GM12873 (cell line): ENCODE measurements around the gene KIF11.

Source experiments
- TF ChIP-seq, protein P1 (sequence below): IDR thresholded peaks from 2 replicates; pipeline ENCODE4 v1.5.1; 2012; ENCODE audit warnings: low read depth, mild to moderate bottlenecking, moderate library complexity, low read length, control low read depth; ENCODE audit not compliant: insufficient read depth; ENCODE audit errors: missing control alignments

Gene KIF11

DNA sequence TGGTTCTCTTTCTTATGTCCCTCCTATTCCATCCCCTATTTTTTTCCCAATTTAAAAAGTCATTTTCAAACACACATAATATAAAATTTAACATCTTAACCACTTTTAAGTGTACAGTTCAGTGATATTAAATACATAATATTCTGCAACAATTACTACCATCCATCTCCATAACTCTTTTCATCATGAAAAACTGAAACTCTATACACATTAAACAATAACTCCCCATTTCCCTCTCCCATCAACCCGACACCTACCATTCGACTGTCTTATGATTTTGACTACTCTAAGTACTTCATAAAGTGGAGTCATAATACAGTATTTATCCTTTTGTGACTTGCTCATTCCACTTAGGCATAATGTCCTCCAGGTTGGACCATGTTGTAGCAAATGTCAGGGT is 2.6 kb downstream of the KIF11 start:
- TF ChIP-seq, protein P1, sequence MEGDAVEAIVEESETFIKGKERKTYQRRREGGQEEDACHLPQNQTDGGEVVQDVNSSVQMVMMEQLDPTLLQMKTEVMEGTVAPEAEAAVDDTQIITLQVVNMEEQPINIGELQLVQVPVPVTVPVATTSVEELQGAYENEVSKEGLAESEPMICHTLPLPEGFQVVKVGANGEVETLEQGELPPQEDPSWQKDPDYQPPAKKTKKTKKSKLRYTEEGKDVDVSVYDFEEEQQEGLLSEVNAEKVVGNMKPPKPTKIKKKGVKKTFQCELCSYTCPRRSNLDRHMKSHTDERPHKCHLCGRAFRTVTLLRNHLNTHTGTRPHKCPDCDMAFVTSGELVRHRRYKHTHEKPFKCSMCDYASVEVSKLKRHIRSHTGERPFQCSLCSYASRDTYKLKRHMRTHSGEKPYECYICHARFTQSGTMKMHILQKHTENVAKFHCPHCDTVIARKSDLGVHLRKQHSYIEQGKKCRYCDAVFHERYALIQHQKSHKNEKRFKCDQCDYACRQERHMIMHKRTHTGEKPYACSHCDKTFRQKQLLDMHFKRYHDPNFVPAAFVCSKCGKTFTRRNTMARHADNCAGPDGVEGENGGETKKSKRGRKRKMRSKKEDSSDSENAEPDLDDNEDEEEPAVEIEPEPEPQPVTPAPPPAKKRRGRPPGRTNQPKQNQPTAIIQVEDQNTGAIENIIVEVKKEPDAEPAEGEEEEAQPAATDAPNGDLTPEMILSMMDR: no peak

DNA sequence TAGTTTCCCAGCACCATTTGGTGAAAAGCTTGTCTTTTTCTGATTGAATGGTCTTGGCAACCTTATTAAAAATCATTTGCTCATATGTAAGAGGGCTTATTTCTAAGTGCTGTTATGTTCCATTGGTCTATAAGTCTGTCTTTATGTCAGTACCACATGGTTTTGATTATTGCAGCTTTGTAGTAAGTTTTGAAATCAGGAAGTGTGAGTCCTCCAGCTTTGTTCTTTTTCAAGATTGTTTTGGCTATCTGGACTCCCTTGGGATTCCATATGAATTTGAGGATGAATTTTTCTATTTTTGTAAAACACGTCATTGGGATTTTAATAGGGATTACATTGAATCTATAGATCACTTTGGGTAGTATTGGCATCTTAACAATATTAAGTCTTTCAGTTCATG is 5.4 kb downstream of the KIF11 start:
- TF ChIP-seq, protein P1: no peak

DNA sequence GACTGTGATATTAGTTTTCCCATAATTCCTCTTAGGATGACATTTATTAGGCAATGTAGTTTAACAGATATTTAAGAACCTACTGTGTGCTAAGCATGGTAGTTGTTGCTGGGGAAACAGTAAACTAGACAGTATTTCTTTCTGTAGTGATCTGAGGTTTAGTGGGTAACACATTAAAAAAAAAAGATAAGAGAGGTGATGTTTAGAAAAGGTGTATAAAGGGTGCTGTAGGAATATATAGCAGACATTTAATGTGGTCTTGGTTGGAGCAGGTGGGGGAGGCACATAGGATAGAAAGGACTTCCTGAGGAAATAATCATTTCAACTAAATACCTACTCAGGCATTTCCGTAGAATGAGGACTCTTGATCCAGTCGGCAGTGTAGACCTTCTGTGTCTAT is 11.9 kb downstream of the KIF11 start:
- TF ChIP-seq, protein P1: no peak

DNA sequence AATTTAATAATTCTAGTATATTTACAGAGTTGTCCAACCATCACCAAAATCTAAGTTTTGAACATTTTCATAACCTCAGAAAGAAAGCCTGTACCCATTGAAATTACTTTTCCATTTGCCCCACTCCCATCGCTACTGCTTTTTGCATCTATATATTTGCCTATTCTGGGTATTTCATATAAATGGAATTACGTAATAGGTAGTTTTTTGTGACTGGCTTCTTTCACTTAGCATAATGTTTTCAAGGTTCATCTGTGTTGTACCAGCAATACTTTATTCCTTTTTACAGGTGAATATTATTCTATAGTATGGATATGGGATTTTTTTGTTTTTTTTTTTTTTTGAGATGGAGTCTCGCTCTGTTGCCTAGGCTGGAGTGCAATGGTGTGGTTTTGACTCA is 22.6 kb downstream of the KIF11 start:
- TF ChIP-seq, protein P1: no peak

DNA sequence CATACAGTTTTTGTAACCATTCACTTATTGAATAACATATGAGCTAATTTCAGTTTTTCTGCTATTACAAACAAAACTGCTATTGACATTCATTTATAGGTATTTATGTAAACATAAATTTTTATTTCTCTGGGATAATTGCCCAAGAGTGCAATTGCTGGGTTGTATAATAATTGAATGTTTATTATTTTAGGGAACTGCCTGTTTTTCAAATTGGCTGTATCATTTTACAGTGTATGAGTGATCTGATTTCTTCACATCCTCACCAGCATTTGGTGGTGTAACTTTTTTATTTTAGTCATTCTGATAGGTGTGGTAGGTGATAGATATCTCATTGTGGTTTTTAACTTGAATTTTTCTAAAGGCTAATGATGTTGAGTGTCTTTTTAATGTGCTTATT is 26.4 kb downstream of the KIF11 start:
- TF ChIP-seq, protein P1: no peak

DNA sequence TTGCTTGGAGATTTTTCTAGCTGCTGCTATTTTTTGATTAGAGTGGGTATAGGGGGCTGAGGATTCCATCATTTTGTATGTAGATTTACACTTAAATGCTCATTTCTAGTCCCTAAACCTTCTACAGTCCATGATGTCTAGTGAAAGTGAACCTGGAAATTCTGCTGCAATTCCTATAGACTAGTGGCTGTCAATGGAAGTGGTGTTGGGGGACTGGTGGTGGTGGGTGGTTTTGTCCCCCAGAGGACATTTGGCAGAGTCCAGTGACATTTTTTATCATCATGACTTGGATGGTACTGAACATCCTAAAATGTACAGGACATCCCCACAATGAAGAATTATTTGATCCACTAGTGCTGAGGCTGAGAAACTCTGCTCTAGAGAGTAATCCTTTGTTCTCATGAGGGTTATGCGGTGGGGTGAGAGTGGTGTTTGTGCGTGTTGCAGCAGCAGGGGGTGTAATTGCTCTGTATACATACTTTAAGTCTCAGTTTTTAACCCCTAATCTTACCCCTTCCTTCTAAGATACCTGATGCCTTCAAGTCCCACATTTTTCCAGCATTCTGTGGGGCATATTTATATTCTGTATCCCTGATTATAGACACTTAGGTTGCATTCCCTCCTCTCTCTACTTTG is 35.0 kb downstream of the KIF11 start:
- TF ChIP-seq, protein P1: peak; percentile 8

DNA sequence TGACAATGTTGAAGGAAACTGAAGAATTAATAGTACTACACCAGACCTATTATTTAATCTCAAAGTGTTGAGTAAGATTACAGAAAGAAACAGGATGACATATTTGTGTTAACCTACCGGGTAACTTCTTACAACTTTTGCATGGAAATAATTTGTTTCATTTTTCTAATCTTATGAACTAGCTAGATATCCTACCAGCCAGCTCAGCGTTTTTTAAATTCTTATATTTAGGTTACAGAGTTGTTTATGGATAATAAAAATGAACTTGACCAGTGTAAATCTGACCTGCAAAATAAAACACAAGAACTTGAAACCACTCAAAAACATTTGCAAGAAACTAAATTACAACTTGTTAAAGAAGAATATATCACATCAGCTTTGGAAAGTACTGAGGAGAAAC is 37.0 kb downstream of the KIF11 start:
- TF ChIP-seq, protein P1: no peak
